HG02678 (cell line): ENCODE results near the gene C2orf15.
"Not testable (repeated sequence)": the region's sequence is repeated elsewhere in the genome, so short reads cannot be mapped to it uniquely, and the experiment has no call there.

Experiments
- ATAC-seq: cut with Tn5 transposase; IDR thresholded peaks from one replicate; pipeline ENCODE4 v1.9.1; 2021; ENCODE audit warnings: mild to moderate bottlenecking, moderate library complexity; ENCODE audit not compliant: unreplicated experiment

Gene C2orf15

GRCh38 chr2:99159594-99159993 lies 18.1 kb downstream of the C2orf15 start:
- no peak for ATAC-seq

DNA sequence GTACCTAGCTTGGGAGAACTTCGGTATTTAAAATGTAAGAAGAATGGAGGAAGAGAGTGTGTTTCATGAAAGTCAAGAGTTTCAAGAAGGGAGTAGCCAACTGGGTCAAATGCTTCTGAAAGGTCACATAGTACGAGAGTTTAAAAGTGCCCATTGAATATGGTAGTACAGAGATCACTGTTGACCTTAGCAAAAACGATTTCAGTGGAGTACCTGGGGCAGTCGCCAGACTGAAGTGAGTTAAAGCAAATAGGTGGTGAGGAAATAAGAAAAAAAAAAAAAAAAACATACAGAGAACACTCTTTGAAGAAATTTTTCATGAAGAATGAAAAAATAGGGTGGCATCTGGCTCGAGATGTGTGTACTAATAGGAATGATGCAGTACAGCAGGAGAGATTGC lies 24.7 kb downstream of the C2orf15 start:
- no peak for ATAC-seq

DNA sequence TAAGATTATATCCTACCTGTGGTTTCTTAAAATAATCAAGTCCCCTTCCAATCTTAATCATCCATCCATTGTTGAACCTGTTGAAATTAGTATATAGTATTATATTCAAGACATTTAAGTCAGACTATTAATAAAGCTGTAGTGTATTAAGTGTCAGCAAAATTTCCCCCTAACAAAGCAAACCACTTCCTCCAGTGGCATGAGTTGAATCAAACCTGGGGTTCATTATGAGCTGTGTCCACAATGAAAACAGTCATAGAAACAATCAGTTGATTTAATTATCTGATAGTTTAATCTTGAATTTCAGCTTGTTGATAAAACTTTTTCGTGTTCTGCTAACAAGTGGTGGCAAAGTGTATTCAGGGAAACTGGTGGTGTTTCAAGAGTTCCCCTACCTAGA lies 28.0 kb downstream of the C2orf15 start:
- no peak for ATAC-seq

GRCh38 chr2:99171377-99172140 lies 30.1 kb downstream of the C2orf15 start:
- ATAC-seq, result no peak

- ATAC-seq, result peak; percentile 93
Measured at GRCh38 chr2:99180755-99181623, 39.5 kb downstream of the C2orf15 start, which contains the start of the genes MITD1 and MRPL30. Gene MITD1, minus strand, starts transcription at chr2:99181058. Its CDS starts 77 bp downstream, at chr2:99180981. Gene MRPL30, plus strand, starts transcription at chr2:99181184. Its CDS starts 5,020 bp downstream, at chr2:99186204.

GRCh38 chr2:99181624-99182000 lies 40.1 kb downstream of the C2orf15 start:
- no peak for ATAC-seq

DNA sequence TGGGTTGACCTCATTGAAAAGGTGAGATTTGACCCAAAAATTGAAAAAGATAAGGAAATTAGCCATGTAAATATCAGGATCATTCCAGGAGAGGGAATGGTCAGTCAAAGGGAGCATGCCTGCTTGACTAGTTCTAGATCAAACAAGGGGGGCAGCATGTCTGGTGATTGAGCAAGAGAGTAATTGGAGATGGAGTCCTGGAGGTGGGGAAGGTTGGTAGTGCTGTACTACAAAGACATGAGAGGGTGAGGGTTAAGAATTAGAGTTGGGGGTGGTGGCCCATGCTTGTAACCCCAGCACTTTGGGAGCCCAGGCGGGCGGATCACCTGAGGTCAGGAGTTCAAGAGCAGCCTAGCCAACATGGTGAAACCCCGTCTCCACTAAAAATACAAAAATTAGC lies 41.5 kb downstream of the C2orf15 start:
- ATAC-seq, result no peak

DNA sequence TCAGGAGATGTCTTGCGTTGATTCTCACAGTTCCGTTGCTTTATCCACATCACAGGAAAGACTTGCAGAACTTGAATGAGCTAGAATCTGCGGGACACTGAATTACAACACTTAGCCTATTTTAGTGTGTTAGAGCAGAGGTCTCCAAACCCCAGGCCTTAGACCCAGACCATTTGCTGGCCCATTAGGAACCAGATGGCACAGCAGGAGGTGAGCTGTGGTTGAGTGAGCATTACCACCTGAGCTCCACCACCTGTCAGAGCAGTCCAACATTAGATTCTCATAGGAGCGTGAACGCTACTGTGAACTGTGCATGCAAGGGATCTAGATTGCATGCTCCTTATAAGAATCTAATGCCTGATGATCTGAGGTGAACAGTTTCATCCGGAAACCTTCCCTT lies 43.3 kb downstream of the C2orf15 start:
- ATAC-seq, result no peak

- ATAC-seq, result no peak
Measured at GRCh38 chr2:99187011-99187410, 45.5 kb downstream of the C2orf15 start.

GRCh38 chr2:99188357-99188756 lies 46.9 kb downstream of the C2orf15 start:
- ATAC-seq, result no peak

DNA sequence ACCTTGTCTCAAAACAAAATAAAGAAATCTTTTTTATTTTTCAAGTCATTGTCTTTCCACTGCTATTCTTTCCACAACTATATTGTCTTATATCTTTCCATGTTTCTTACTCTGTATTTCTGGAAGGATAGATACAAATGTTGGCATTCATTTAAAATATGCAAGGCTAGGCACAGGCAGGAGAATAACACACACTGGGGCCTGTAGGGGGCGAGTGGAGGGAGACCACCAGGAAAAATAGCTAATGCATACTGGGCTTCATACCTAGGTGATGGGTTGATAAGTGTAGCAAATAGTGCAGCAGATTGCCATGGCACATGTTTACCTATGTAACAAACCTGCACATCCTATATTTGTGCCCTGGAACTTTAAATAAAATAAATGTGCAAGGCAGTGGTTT lies 49.0 kb downstream of the C2orf15 start:
- no peak for ATAC-seq

GRCh38 chr2:99192364-99192763 lies 50.9 kb downstream of the C2orf15 start:
- not testable (repeated sequence) for ATAC-seq

DNA sequence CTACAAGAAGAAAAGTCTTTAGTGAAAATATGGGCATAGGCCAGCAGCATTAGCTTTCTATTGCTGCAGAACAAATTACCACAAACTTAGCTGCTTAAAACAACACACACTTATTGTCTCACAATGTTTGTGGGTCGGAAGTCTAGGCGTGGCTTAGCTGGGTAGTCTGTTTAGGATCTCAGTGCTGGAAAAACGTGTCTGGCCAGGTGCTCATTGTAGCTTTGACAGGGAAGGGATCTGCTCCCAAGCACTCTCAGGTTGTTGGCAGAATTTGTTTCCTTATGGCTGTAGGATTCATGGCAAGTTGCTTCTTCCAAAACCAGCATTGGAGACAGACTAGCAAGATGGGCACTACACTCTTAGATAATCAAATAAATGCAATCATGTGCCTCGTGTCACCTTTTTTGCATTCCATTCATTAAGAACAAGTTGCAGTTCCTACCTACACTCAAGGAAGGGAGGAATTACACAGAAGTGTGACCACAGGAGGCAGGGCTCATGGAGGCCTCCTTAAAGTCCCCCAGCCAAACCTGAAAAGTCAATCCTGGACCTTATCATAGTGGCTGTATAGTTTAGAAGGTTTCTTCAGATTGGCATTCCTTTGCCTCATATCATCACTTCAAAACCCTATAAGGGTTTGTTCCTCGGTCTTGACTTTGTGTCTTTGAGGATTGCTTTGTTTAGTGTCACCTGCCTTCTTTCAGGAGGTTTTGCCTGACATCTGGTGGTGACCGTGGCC lies 56.8 kb downstream of the C2orf15 start:
- ATAC-seq, result no peak

DNA sequence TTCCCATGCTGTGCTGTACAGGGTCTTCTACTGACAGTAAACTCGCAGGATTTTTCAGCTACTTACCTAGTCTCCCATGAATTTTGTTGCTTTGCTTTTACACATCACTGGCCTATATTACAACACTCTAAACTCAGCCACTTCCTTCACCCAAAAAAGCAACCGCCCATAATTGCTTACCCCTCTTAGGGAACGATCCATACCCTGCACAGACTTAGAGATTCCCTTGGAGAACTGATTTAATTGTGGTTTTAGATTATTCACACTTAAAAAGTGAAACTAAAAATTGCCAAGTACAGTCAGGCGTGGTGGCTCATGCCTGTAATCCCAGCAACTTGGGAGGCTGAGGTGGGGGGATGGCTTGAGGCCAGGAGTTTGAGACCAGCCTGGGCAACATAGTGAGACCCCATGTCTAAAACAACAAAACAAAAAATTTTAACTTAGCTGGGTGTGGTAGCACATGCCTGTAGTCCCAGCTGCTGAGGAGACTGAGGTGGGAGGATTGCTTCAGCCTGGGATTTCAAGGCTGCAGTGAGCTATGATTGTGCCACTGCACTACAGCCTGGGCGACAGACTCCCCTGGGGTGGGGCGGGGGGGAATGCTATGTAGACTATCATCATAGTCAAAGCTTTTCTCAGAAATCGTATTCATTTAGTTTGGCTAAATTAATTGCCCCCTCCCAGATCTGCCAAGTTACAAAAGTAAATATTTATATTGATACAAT lies 58.7 kb downstream of the C2orf15 start:
- no peak for ATAC-seq
